Measurements from ENCODE around the gene ANKRD23. TPM values are rescaled to one million over a fixed set of nuclear protein-coding genes. Genes with fewer than 3 reads are reported as not detected.
"Not testable (repeated sequence)": the region's sequence is repeated elsewhere in the genome, so short reads cannot be mapped to it uniquely, and the experiment has no call there.

Gene ANKRD23
- total RNA-seq (10 to 100 TPM in 2 of 9 donors, 1 to 10 TPM in 7; 2.3 to 23.6 (median 7.9) TPM), polyA plus RNA-seq (10 to 100 TPM in 1 of 2 donors, under 1 TPM in 1; 0.96 to 26.7 TPM)
- long read RNA-seq, donor 1, partial matches to known transcripts = 7 of 24 reads
- long read RNA-seq, donor 1, other reads (novel, unspliced or antisense) = 11 of 24 reads
- long read RNA-seq, donor 2, transcript ANKRD23-201 (9 exons, 2,597 nt) = major isoform, 16 of 51 reads
- long read RNA-seq, donor 2, transcript ANKRD23-203 (10 exons, 2,156 nt) = minor isoform, 7 of 51 reads
- long read RNA-seq, donor 2, partial matches to known transcripts = 9 of 51 reads
- long read RNA-seq, donor 2, other reads (novel, unspliced or antisense) = 18 of 51 reads
- long read RNA-seq, donor 3, transcript ANKRD23-201 (9 exons, 2,597 nt) = major isoform, 5 of 16 reads
- long read RNA-seq, donor 3, partial matches to known transcripts = 2 of 16 reads
- long read RNA-seq, donor 3, other reads (novel, unspliced or antisense) = 6 of 16 reads

- H3K4me3 ChIP-seq = peak within 1 kb of the TSS in 1 of 12 donors; percentile 24
- 81 to 92% (median 86%) methylated on average over 14 of the region's 14 CpGs for whole genome bisulfite sequencing, 4 donors
Measured at GRCh38 chr2:96843538-96844268, at the start of gene ANKRD23. TSS of gene ANKRD23 (minus strand) at chr2:96844021. CDS start at chr2:96843992, 29 bp downstream.

GRCh38 chr2:96891591-96892333 is 47.9 kb upstream of the ANKRD23 start:
- intact Hi-C loops (cut with DNase I) = no loop called here
- no peaks in the 10 kb centered on the region for H3K27me3 ChIP-seq
- H3K4me1 ChIP-seq = peaks cover 0 to 56% (median 38%) of the 10 kb centered on the region in 12 donors
- WGBS, 4 donors = 67 to 76% (median 75%) methylated on average over 11 of the region's 11 CpGs
- ATAC-seq (peak in 3 of 4 donors; percentile 33 to 73 (median 69)), DNase-seq (peak in 2 of 5 donors; percentile 49 to 60)
- no peaks in the 10 kb centered on the region for H3K36me3 ChIP-seq
- TF ChIP-seq CTCF (IDR thresholded peaks at IDR 0.05) (no peak), POLR2A (IDR thresholded peaks at IDR 0.05) (no peak)
- no peak overlapping the region for H3K4me3 ChIP-seq
- peak overlapping the region in 4 of 12 donors; percentile 24 to 62 (median 32) for H3K27ac ChIP-seq
- H3K9me3 ChIP-seq = no peaks in the 10 kb centered on the region

More at GRCh38 chr2:96843538-96844268, at the start of gene ANKRD23:
- Histone ChIP-seq H3K27ac (peak within 1 kb of the TSS in 9 of 12 donors; percentile 33 to 85 (median 71)), H3K9me3 (no peaks in the 10 kb centered on the region), H3K27me3 (no peaks in the 10 kb centered on the region), H3K36me3 (peaks cover 0 to 40% (median 25%) of the 10 kb centered on the region in 9 donors), H3K4me1 (peaks cover 0 to 45% (median 11%) of the 10 kb centered on the region in 12 donors)
- TF ChIP-seq POLR2A (IDR thresholded peaks at IDR 0.05) (no peak), CTCF (IDR thresholded peaks at IDR 0.05) (no peak)
- intact Hi-C loops (cut with DNase I) = loop anchor here in 1 of 10 donors (10.0 kb wide), 1 partner anchor 271 kb away; the partner anchor contains the start of gene ANKRD36
- peak; percentile 27 to 55 (median 36) for ATAC-seq
- peak in 1 of 5 donors; percentile 44 for DNase-seq

- intact Hi-C loops (cut with DNase I) = no loop called here
- TF ChIP-seq POLR2A (IDR thresholded peaks at IDR 0.05) = no peak
- H3K9me3 ChIP-seq = no peaks in the 10 kb centered on the region
- no peak for ATAC-seq
- H3K4me3 ChIP-seq = no peak overlapping the region
- 70 to 76% (median 73%) methylated on average over 6 of the region's 6 CpGs for WGBS, 4 donors
- no peaks in the 10 kb centered on the region for H3K36me3 ChIP-seq
- no peaks in the 10 kb centered on the region for H3K27me3 ChIP-seq
- H3K4me1 ChIP-seq = peaks cover 0 to 52% (median 38%) of the 10 kb centered on the region in 12 donors
- DNase-seq = no peak
- H3K27ac ChIP-seq = peak overlapping the region in 2 of 12 donors; percentile 38 to 62
Measured at GRCh38 chr2:96890726-96891385, 47.0 kb upstream of the ANKRD23 start.

GRCh38 chr2:96890252-96890651 is 46.4 kb upstream of the ANKRD23 start:
- ATAC-seq = no peak
- H3K27ac ChIP-seq = peak overlapping the region in 1 of 12 donors; percentile 32
- 89 to 93% (median 90%) methylated on average over 7 of the region's 7 CpGs for WGBS, 4 donors

GRCh38 chr2:96889502-96889901 is 45.7 kb upstream of the ANKRD23 start:
- H3K27ac ChIP-seq = not testable (repeated sequence)
- 92 to 98% (median 95%) methylated on average over 5 of the region's 5 CpGs for WGBS, 4 donors

More at GRCh38 chr2:96890252-96890651, 46.4 kb upstream of the ANKRD23 start:
- no peaks in the 10 kb centered on the region for H3K36me3 ChIP-seq
- peaks cover 0 to 48% (median 32%) of the 10 kb centered on the region in 12 donors for H3K4me1 ChIP-seq
- TF ChIP-seq POLR2A (IDR thresholded peaks at IDR 0.05) = no peak
- no peak for TF ChIP-seq CTCF (IDR thresholded peaks at IDR 0.05)
- intact Hi-C loops (cut with DNase I) = no loop called here
- H3K27me3 ChIP-seq = no peaks in the 10 kb centered on the region
- H3K4me3 ChIP-seq = no peak overlapping the region
- no peak for DNase-seq
- no peaks in the 10 kb centered on the region for H3K9me3 ChIP-seq

More at GRCh38 chr2:96889502-96889901, 45.7 kb upstream of the ANKRD23 start:
- ATAC-seq; H3K9me3 ChIP-seq; H3K4me3 ChIP-seq; H3K27me3 ChIP-seq; intact Hi-C loops (cut with DNase I); H3K36me3 ChIP-seq; DNase-seq: not testable (repeated sequence)
- peaks cover 0 to 55% (median 33%) of the 10 kb centered on the region in 12 donors for H3K4me1 ChIP-seq

Measured in heart left ventricle (tissue), 16 donors.